DMS79 treated with DMSO at 0.1 percent for 48 hours (cell line): ENCODE measurements around the gene SPANXN5.
"Not testable (repeated sequence)": the region's sequence is repeated elsewhere in the genome, so short reads cannot be mapped to it uniquely, and the experiment has no call there.

Experiments
- DNase-seq: peaks from one replicate; lab custom pipeline; 2025; lab: John Stamatoyannopoulos, UW

Gene SPANXN5

GRCh38 chrX:52797327-52797726, at the start of gene SPANXN5:
TSS of gene SPANXN5 (minus strand) at chrX:52797427. CDS start at chrX:52797348, 79 bp downstream.
- DNase-seq, result not testable (repeated sequence)

GRCh38 chrX:52843619-52844018, 46.4 kb upstream of the SPANXN5 start:
- DNase-seq, result not testable (repeated sequence)

GRCh38 chrX:52839137-52839536, 41.9 kb upstream of the SPANXN5 start:
- no peak for DNase-seq

GRCh38 chrX:52830551-52830950, 33.3 kb upstream of the SPANXN5 start:
- no peak for DNase-seq

- no peak for DNase-seq
These were observed 27.4 kb upstream of the SPANXN5 start for GRCh38 chrX:52824608-52825007.

GRCh38 chrX:52821079-52821760, 24.0 kb upstream of the SPANXN5 start:
- no peak for DNase-seq

- DNase-seq, result no peak
These were observed 22.6 kb upstream of the SPANXN5 start for GRCh38 chrX:52819788-52820187.

- DNase-seq, result no peak
These were observed 13.9 kb upstream of the SPANXN5 start, which contains the start of gene XAGE5 for GRCh38 chrX:52811065-52811625. TSS of gene XAGE5 (plus strand) at chrX:52811287. CDS start at chrX:52812567, 1,280 bp downstream.

GRCh38 chrX:52804876-52805275, 7.6 kb upstream of the SPANXN5 start:
- DNase-seq, result not testable (repeated sequence)

GRCh38 chrX:52773504-52773903, 23.7 kb downstream of the SPANXN5 start:
- not testable (repeated sequence) for DNase-seq

- DNase-seq, result not testable (repeated sequence)
These were observed 31.2 kb downstream of the SPANXN5 start for GRCh38 chrX:52765983-52766382.

GRCh38 chrX:52750952-52751351, 46.3 kb downstream of the SPANXN5 start, which contains the start of gene SSX2B:
TSS of gene SSX2B (plus strand) at chrX:52751252. CDS start at chrX:52752681, 1,429 bp downstream.
- not testable (repeated sequence) for DNase-seq
